Astrocyte (in vitro differentiated cells and primary cell): ENCODE data around the gene RNF212. TPM values are rescaled to one million over a fixed set of nuclear protein-coding genes. Genes with fewer than 3 reads are reported as not detected.
A peak's percentile ranks its signal among the peaks of the same experiment; 100 is the strongest.

Experiments
- DNase-seq: peaks from one replicate; pipeline ENCODE4 v3.0.0-alpha.2; 2010; ENCODE audit warnings: low read depth
- FAIRE-seq: peaks from 2 replicates; lab custom pipeline; 2011; peaks lifted over from hg19 to GRCh38; lab: Jason Lieb, UNC
- H2AFZ ChIP-seq: 2 replicates; pipeline ENCODE4 v1.6.0; 2012; ENCODE audit warnings: low read depth, low read length, inconsistent platforms
- H3K27ac ChIP-seq: 2 replicates; pipeline ENCODE4 v1.5.1; 2011; ENCODE audit warnings: low read depth, low read length, inconsistent platforms
- H3K27me3 ChIP-seq: 2 replicates; pipeline ENCODE4 v1.6.0; 2011; ENCODE audit warnings: low read length, inconsistent platforms; ENCODE audit not compliant: insufficient read depth
- H3K36me3 ChIP-seq: 2 replicates; pipeline ENCODE4 v1.5.1; 2011; ENCODE audit warnings: low read length, inconsistent platforms; ENCODE audit not compliant: insufficient read depth
- H3K4me1 ChIP-seq: 2 replicates; pipeline ENCODE4 v1.5.1; 2011; ENCODE audit warnings: low read length, inconsistent platforms; ENCODE audit not compliant: insufficient read depth
- H3K4me2 ChIP-seq: 2 replicates; pipeline ENCODE4 v1.6.0; 2012; ENCODE audit warnings: low read length, inconsistent platforms
- H3K4me3 ChIP-seq: 2 replicates; pipeline ENCODE4 v1.5.1; 2011; ENCODE audit warnings: low read depth, mild to moderate bottlenecking, low read length, inconsistent platforms; ENCODE audit not compliant: insufficient read depth
- H3K79me2 ChIP-seq: 2 replicates; pipeline ENCODE4 v1.6.0; 2012; ENCODE audit warnings: mild to moderate bottlenecking, low read length, inconsistent platforms; ENCODE audit not compliant: insufficient read depth
- H3K9ac ChIP-seq: 2 replicates; pipeline ENCODE4 v1.6.0; 2012; ENCODE audit warnings: mild to moderate bottlenecking, low read length, inconsistent platforms
- H3K9me3 ChIP-seq: 2 replicates; pipeline ENCODE4 v1.5.1; 2012; ENCODE audit warnings: low read depth, mild to moderate bottlenecking, low read length, inconsistent platforms; ENCODE audit not compliant: insufficient read depth
- H4K20me1 ChIP-seq: 2 replicates; pipeline ENCODE4 v1.6.0; 2012; ENCODE audit warnings: low read length, inconsistent platforms; ENCODE audit not compliant: insufficient read depth
- H3K27ac Mint-ChIP-seq: one replicate; pipeline ENCODE4 v1.8.0; 2021; ENCODE audit warnings: mild to moderate bottlenecking, mixed read lengths; ENCODE audit not compliant: unreplicated experiment
- H3K27me3 Mint-ChIP-seq: one replicate; pipeline ENCODE4 v1.8.0; 2021; ENCODE audit warnings: low read depth, mixed read lengths; ENCODE audit not compliant: unreplicated experiment
- H3K36me3 Mint-ChIP-seq: one replicate; pipeline ENCODE4 v1.8.0; 2021; ENCODE audit warnings: low read depth, mixed read lengths; ENCODE audit not compliant: unreplicated experiment
- H3K4me1 Mint-ChIP-seq: one replicate; pipeline ENCODE4 v1.8.0; 2021; ENCODE audit warnings: low read depth, mixed read lengths; ENCODE audit not compliant: unreplicated experiment
- H3K4me3 Mint-ChIP-seq: one replicate; pipeline ENCODE4 v1.8.0; 2021; ENCODE audit warnings: mild to moderate bottlenecking, moderate library complexity, mixed read lengths; ENCODE audit not compliant: unreplicated experiment
- H3K9me3 Mint-ChIP-seq: one replicate; pipeline ENCODE4 v1.8.0; 2021; ENCODE audit warnings: mild to moderate bottlenecking, mixed read lengths; ENCODE audit not compliant: unreplicated experiment
- CTCF ChIP-seq: IDR thresholded peaks from 2 replicates; pipeline ENCODE4 v1.5.1; 2011; ENCODE audit warnings: low read depth, mild to moderate bottlenecking, inconsistent platforms, low read length, moderate library complexity; ENCODE audit not compliant: insufficient read depth
- EZH2 ChIP-seq: IDR thresholded peaks from 2 replicates; pipeline ENCODE4 v1.6.1; 2012; ENCODE audit warnings: mild to moderate bottlenecking, low read length, inconsistent platforms; ENCODE audit not compliant: insufficient read depth
- total RNA-seq: library from RNA; stranded (reverse); gene quantifications from 2 replicates; pipeline ENCODE4 v1.2.1, GENCODE V29; 2021

Gene RNF212
- total RNA-seq, 1 donor from 2014 or later, result 2.2 TPM

- H3K27me3 ChIP-seq, result no peaks in the 10 kb centered on the region
- Mint-ChIP-seq H3K27ac (peak overlapping the region; percentile 53), H3K4me3 (no peak overlapping the region), H3K27me3 (no peaks in the 10 kb centered on the region), H3K9me3 (no peaks in the 10 kb centered on the region), H3K36me3 (peaks cover 1% of the 10 kb centered on the region), H3K4me1 (peaks cover 15% of the 10 kb centered on the region)
- peak; percentile 57 for DNase-seq
- H3K4me1 ChIP-seq, result peaks cover 52% of the 10 kb centered on the region
- H3K36me3 ChIP-seq, result no peaks in the 10 kb centered on the region
- no peaks in the 10 kb centered on the region for H4K20me1 ChIP-seq
- peak overlapping the region; percentile 40 for H3K4me3 ChIP-seq
- H3K27ac ChIP-seq, result peak overlapping the region; percentile 50
- H3K9me3 ChIP-seq, result no peaks in the 10 kb centered on the region
- H2AFZ ChIP-seq, result peak overlapping the region; percentile 79
- TF ChIP-seq CTCF (no peak), EZH2 (no peak)
- peak overlapping the region; percentile 79 for H3K4me2 ChIP-seq
- FAIRE-seq, result peak; percentile 47
- H3K9ac ChIP-seq, result peak overlapping the region; percentile 26
- H3K79me2 ChIP-seq, result no peaks in the 10 kb centered on the region
Measured at GRCh38 chr4:1041147-1041935, 72.0 kb downstream of the RNF212 start.

- FAIRE-seq (no peak), DNase-seq (no peak)
- H3K79me2 ChIP-seq, result no peaks in the 10 kb centered on the region
- H3K27me3 ChIP-seq, result no peaks in the 10 kb centered on the region
- H4K20me1 ChIP-seq, result no peaks in the 10 kb centered on the region
- peak overlapping the region; percentile 79 for H2AFZ ChIP-seq
- Mint-ChIP-seq H3K27me3 (no peaks in the 10 kb centered on the region), H3K4me3 (no peak overlapping the region), H3K4me1 (peaks cover 15% of the 10 kb centered on the region), H3K27ac (no peak overlapping the region), H3K9me3 (no peaks in the 10 kb centered on the region), H3K36me3 (peaks cover 1% of the 10 kb centered on the region)
- H3K9ac ChIP-seq, result no peak overlapping the region
- H3K4me2 ChIP-seq, result peak overlapping the region; percentile 79
- no peak overlapping the region for H3K4me3 ChIP-seq
- no peak for TF ChIP-seq EZH2
- no peak for TF ChIP-seq CTCF
- H3K9me3 ChIP-seq, result no peaks in the 10 kb centered on the region
- peak overlapping the region; percentile 18 for H3K27ac ChIP-seq
- peaks cover 53% of the 10 kb centered on the region for H3K4me1 ChIP-seq
- H3K36me3 ChIP-seq, result no peaks in the 10 kb centered on the region
Measured at GRCh38 chr4:1040344-1041146, 72.8 kb downstream of the RNF212 start.
